T1000 (cell line): ENCODE results near the gene AGGF1.
"Not testable (repeated sequence)": the region's sequence is repeated elsewhere in the genome, so short reads cannot be mapped to it uniquely, and the experiment has no call there.

Source experiments
- DNase-seq: peaks from one replicate; lab custom pipeline; 2025; ENCODE audit warnings: mixed read lengths; lab: John Stamatoyannopoulos, UW

The AGGF1 gene

DNA sequence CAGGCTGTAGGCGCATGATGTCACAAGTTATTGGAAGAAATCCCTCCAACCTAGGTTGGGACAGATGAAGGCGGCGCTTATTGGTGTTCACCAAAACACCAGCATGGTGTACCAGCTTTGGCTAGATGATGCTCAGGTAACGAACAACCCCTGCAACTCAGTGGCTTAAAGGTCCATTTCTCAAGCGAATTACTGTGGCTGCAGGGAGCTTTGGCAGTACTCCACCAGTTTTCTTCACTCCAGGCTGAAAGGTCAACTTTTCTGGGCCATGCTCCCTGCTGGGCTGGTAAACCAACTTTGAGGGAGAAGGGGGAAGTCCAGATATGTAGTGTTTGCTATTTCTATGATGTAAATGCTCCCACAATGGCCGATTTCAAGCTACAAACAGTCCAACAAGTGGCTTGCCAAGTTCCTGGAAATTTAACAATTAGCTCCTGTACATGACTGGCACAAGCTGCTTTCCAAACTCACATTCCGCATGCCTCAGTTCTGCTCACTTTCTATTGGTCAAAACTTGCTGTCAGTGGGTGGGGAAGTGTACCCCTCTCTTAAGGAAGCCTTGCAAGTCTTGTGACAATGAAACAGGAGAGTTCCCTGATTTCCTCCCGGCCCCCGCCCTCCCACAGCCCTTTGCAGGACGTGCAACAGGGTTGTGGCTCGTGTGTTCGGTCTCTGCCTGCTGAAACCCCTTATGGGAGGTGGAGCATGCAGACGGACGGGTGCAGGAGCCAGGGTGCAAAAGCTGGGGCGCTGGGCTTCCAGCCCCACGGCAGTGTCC is 57.5 kb downstream of the AGGF1 start:
- no peak for DNase-seq

DNA sequence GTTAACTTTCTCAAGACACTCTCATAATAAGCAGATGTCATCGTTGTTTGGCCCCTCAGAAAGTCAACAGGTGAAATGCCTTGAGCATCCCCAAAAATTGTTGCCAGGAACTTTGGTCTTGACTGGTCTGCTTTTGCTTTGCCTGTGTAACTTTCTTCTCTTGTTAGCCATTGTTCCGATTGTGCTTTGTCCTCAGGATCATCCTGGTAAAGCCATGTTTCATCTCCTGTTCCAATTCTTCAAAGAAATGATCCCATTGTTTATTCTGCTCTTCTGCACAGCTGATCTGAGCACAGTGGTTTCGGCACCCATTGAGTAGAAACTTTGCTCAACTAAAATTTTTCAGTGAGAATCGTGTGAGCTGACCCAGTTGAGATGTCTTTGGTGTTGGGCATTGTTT is 65.0 kb downstream of the AGGF1 start:
- no peak for DNase-seq

DNA sequence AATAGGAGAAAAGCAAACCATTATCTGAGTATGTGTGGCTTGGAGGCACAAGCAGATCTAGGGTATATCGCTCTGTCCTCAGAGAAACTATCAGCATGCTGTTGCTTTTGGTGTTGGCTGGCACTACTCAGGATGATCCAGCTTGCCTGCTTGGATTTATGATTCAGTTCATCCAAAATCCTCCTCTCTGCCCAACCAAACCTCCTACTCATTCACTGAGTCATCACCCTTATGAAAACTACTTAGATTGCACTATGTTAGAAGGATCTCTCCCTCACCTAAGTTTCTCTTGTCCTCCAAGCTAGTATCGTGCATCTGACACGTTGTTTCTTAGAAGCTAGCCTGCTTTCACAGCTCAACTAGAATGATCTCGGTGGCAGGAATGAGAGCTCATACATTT is 71.1 kb downstream of the AGGF1 start:
- DNase-seq, result peak; percentile 3

DNA sequence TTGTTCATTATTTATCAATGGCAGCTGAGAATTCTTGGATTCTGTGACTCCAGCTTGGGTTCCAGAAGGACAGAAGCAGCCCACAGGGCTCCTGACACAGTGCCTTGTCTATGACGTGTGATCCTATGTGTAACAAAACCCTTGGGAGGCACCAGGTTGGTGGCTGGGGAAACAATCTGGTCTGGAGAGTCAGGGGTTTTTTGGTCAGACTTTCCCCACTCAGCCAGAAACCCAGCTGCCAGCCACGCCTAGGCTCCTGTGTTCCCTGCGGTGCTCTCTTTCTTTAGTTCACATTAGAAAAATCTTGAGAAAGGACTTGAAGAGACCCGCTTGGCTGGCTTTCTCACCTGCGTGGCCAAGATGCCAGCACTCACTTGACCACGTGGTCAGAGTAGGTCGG is 72.3 kb downstream of the AGGF1 start:
- no peak for DNase-seq

DNA sequence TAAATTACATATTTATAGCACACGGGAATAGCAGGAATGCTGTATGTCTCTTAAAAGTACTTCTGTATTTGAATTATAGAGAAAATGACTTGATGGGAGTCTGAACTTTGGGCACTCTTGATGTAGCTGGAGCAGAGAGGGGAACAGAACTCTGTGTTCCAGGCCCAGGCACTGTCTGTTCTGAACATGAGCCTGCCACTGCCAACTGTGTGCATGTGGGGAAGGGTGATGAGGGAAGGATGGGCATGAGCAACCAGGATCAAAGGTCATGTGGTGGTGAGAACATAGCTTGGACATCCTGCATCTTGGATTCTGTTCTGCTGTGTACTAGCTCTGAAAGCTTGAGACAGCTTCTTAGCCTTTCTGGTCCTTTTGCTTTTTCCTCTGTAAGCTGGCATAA is 73.3 kb downstream of the AGGF1 start:
- DNase-seq, result no peak

DNA sequence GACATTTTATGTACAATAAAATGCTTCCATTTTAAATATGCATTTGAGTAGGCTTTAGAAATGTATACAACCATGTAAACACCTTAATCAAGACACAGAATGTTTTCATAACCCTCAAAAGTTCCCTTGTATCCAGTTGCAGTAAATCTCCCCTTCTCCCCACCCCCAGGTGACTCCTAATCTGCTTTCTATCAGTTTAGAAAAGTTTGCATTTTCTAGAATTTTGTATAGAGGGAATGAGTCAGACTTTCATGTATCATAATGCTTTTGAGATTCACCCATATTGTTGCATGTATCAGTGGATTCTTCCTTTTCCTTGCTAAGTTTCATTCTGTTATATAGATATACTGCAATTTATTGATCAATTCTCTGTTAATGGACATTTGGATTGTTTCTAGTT is 74.6 kb downstream of the AGGF1 start:
- no peak for DNase-seq

DNA sequence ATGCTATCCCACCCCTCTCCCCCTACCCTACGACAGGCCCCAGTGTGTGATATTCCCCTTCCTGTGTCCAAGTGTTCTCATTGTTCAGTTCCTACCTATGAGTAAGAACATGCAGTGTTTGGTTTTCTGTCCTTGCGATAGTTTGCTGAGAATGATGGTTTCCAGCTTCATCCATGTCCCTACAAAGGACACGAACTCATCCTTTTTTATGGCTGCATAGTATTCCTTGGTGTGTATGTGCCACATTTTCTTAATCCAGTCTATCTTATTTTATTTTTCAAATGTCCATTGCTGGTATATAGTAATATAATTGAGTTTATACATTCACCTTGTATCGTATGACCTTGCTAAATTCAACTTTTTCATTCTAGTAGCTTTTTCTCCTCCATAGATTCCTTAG is 76.8 kb downstream of the AGGF1 start:
- DNase-seq, result not testable (repeated sequence)
